ENCODE data around the gene GTF2H4. TPM values are rescaled to one million over a fixed set of nuclear protein-coding genes. Genes with fewer than 3 reads are reported as not detected.

Gene GTF2H4
- total and polyA plus RNA-seq, 2 experiments from 2014 or later, result 20.7 to 25.8 TPM

- Histone ChIP-seq H3K9me3 (ENCODE audit: low read depth) (no peaks in the 10 kb centered on the region), H3K27ac (no peak overlapping the region), H3K27me3 (no peaks in the 10 kb centered on the region), H3K4me1 (ENCODE audit: low read depth) (peaks cover 20% of the 10 kb centered on the region), H3K36me3 (no peaks in the 10 kb centered on the region), H3K4me3 (no peak overlapping the region)
- TF ChIP-seq CTCF (IDR thresholded peaks at IDR 0.05; ENCODE audit: low read depth, low read length), result no peak
- DNase-seq (ENCODE audit: low read depth in 1 of 2, low spot score in 1 of 2), result peak in 1 of 2 donors; percentile 93
Observed at GRCh38 chr6:30876039-30876730, 31.8 kb upstream of the GTF2H4 start.

- peak; percentile 88 for TF ChIP-seq CTCF (IDR thresholded peaks at IDR 0.05; ENCODE audit: low read depth, low read length)
- peaks cover 33% of the 10 kb centered on the region for H3K4me1 ChIP-seq (ENCODE audit: low read depth)
- H3K27ac ChIP-seq, result peak overlapping the region; percentile 4
- no peaks in the 10 kb centered on the region for H3K9me3 ChIP-seq (ENCODE audit: low read depth)
- DNase-seq (ENCODE audit: low read depth in 1 of 2, low spot score in 1 of 2), result peak; percentile 91 to 94
- H3K36me3 ChIP-seq, result no peaks in the 10 kb centered on the region
- no peak overlapping the region for H3K4me3 ChIP-seq
- H3K27me3 ChIP-seq, result no peaks in the 10 kb centered on the region
Observed at GRCh38 chr6:30877419-30878262, 30.4 kb upstream of the GTF2H4 start.

GRCh38 chr6:30879684-30880427 lies 28.2 kb upstream of the GTF2H4 start:
- H3K27me3 ChIP-seq, result no peaks in the 10 kb centered on the region
- TF ChIP-seq CTCF (IDR thresholded peaks at IDR 0.05; ENCODE audit: low read depth, low read length), result no peak
- DNase-seq (ENCODE audit: low read depth in 1 of 2, low spot score in 1 of 2), result no peak
- no peaks in the 10 kb centered on the region for H3K36me3 ChIP-seq
- no peak overlapping the region for H3K27ac ChIP-seq
- peaks cover 46% of the 10 kb centered on the region for H3K4me1 ChIP-seq (ENCODE audit: low read depth)
- H3K9me3 ChIP-seq (ENCODE audit: low read depth), result no peaks in the 10 kb centered on the region
- no peak overlapping the region for H3K4me3 ChIP-seq

GRCh38 chr6:30880698-30881252 lies 27.2 kb upstream of the GTF2H4 start:
- Histone ChIP-seq H3K4me1 (ENCODE audit: low read depth) (peaks cover 52% of the 10 kb centered on the region), H3K4me3 (peak overlapping the region; percentile 24), H3K27ac (peak overlapping the region; percentile 40)

More at GRCh38 chr6:30880698-30881252, 27.2 kb upstream of the GTF2H4 start:
- H3K9me3 ChIP-seq (ENCODE audit: low read depth), result no peaks in the 10 kb centered on the region
- peak in 1 of 2 donors; percentile 44 for DNase-seq (ENCODE audit: low read depth in 1 of 2, low spot score in 1 of 2)
- no peaks in the 10 kb centered on the region for H3K36me3 ChIP-seq
- H3K27me3 ChIP-seq, result no peaks in the 10 kb centered on the region
- TF ChIP-seq CTCF (IDR thresholded peaks at IDR 0.05; ENCODE audit: low read depth, low read length), result no peak

Data from cardiac muscle cell (in vitro differentiated cells and primary cell).